Loucy (cell line): Measurements from ENCODE around the gene OTUD1.

Experiments used
- H2AFZ ChIP-seq: fragments of 200-600 bp; sonication (generic); 2 replicates; pipeline ENCODE4 v1.6.0; 2016; ENCODE audit warnings: antibody characterized with exemption, mild to moderate bottlenecking, low read length, moderate library complexity
- H3F3A ChIP-seq: fragments of 200-600 bp; 2 replicates; pipeline ENCODE4 v1.6.0; 2016; ENCODE audit warnings: antibody characterized with exemption, low read depth, mild to moderate bottlenecking
- H3K27me3 ChIP-seq: fragments of 200-600 bp; sonication (generic); 2 replicates; pipeline ENCODE4 v1.6.1; 2014; ENCODE audit warnings: low read length, mild to moderate bottlenecking; ENCODE audit not compliant: insufficient read depth, poor library complexity, severe bottlenecking
- H3K36me3 ChIP-seq: fragments of 200-600 bp; sonication (generic); 2 replicates; pipeline ENCODE4 v1.6.1; 2016; ENCODE audit warnings: low read length; ENCODE audit not compliant: insufficient read depth
- H3K4me1 ChIP-seq: fragments of 200-600 bp; sonication (generic); 2 replicates; pipeline ENCODE4 v1.5.1; 2014; ENCODE audit warnings: low read length, mild to moderate bottlenecking; ENCODE audit not compliant: insufficient read depth, poor library complexity, severe bottlenecking
- H3K4me2 ChIP-seq: fragments of 200-600 bp; sonication (generic); 2 replicates; pipeline ENCODE4 v1.6.0; 2014; ENCODE audit warnings: antibody characterized with exemption, low read length, low read depth, mild to moderate bottlenecking; ENCODE audit not compliant: poor library complexity, severe bottlenecking
- H3K4me3 ChIP-seq: fragments of 200-600 bp; sonication (generic); 2 replicates; pipeline ENCODE4 v1.5.1; 2014; ENCODE audit warnings: low read length, mild to moderate bottlenecking, mixed read lengths; ENCODE audit not compliant: poor library complexity, severe bottlenecking
- H3K79me2 ChIP-seq: fragments of 200-600 bp; sonication (generic); 2 replicates; pipeline ENCODE4 v1.6.1; 2014; ENCODE audit warnings: low read length; ENCODE audit not compliant: insufficient read depth
- H3K9ac ChIP-seq: fragments of 200-600 bp; sonication (generic); 2 replicates; pipeline ENCODE4 v1.6.0; 2014; ENCODE audit warnings: mild to moderate bottlenecking, low read depth, low read length, moderate library complexity; ENCODE audit not compliant: poor library complexity, severe bottlenecking
- H3K9me2 ChIP-seq: fragments of 200-600 bp; sonication (generic); replicated peaks from 2 replicates; pipeline ENCODE4 v1.6.1; 2016; ENCODE audit warnings: low read depth, low read length, mixed read lengths
- H3K9me3 ChIP-seq: fragments of 200-600 bp; sonication (generic); 2 replicates; pipeline ENCODE4 v1.6.1; 2014; ENCODE audit warnings: mild to moderate bottlenecking, antibody characterized with exemption, low read length, low read depth; ENCODE audit not compliant: insufficient read depth
- H4K20me1 ChIP-seq: fragments of 200-600 bp; sonication (generic); 2 replicates; pipeline ENCODE4 v1.6.0; 2014; ENCODE audit warnings: antibody characterized with exemption, low read length, mild to moderate bottlenecking; ENCODE audit not compliant: insufficient read depth, poor library complexity, severe bottlenecking
- CTCF ChIP-seq: fragments of 200-600 bp; sonication (generic); conservative IDR thresholded peaks from 2 replicates; pipeline ENCODE4 v1.5.1; 2014; ENCODE audit warnings: mild to moderate bottlenecking, antibody characterized with exemption, low read length
- EZH2phosphoT487 ChIP-seq: fragments of 200-600 bp; IDR thresholded peaks from 2 replicates; pipeline ENCODE4 v1.6.1; 2018; ENCODE audit warnings: antibody characterized with exemption, mild to moderate bottlenecking, moderate library complexity, borderline replicate concordance

OTUD1 gene

DNA sequence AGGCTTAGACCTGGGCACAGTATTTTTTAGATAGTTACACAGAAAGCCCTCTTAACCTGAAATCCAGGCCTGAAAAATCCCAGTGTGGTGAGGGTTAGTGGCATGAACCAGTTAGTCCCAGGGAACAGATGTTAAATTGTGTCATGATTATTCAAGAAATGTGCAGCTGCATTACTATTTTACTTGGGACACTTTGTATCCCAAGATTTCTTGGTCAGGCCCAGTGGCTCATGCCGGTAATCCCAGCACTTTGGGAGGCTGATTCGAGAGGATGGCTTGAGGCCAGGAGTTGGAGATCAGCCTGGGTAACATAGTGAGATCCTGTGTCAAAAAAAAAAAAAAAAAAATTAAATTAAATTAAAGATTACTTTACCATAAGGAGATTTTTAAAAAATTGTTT, 36.0 kb upstream of the OTUD1 start:
- H3K27me3 ChIP-seq, result no peaks in the 10 kb centered on the region
- no peak overlapping the region for H3K4me3 ChIP-seq
- H4K20me1 ChIP-seq, result no peaks in the 10 kb centered on the region
- no peak overlapping the region for H2AFZ ChIP-seq
- no peaks in the 10 kb centered on the region for H3K9me3 ChIP-seq
- no peaks in the 10 kb centered on the region for H3K36me3 ChIP-seq
- TF ChIP-seq CTCF (no peak), EZH2phosphoT487 (no peak)
- H3K9me2 ChIP-seq, result no peaks in the 10 kb centered on the region
- no peak overlapping the region for H3K4me2 ChIP-seq
- H3K4me1 ChIP-seq, result no peaks in the 10 kb centered on the region
- no peak overlapping the region for H3K9ac ChIP-seq
- H3F3A ChIP-seq, result no peaks in the 10 kb centered on the region
- no peaks in the 10 kb centered on the region for H3K79me2 ChIP-seq

DNA sequence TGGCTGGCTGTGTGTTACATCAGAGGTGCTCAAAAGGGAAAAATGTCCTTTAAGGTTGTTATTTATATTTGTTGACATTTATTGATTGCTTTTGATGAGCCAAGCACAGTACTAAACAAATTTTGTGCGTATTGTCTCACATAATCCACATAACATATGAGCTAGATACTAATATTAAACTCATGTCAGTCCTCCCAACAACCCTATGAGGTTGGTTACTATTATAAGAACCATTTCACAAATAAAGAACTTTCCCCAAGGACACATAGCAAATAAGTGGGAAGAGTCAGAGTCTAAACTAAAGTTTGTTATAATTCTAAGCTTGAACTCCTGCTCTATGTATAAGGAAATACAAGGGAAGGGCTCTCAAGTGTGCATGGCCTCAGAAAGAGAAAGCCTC, 35.6 kb upstream of the OTUD1 start:
- H3K27me3 ChIP-seq, result no peaks in the 10 kb centered on the region
- H3K4me2 ChIP-seq, result no peak overlapping the region
- no peaks in the 10 kb centered on the region for H3F3A ChIP-seq
- H3K9me2 ChIP-seq, result no peaks in the 10 kb centered on the region
- TF ChIP-seq CTCF (no peak), EZH2phosphoT487 (no peak)
- H3K4me1 ChIP-seq, result no peaks in the 10 kb centered on the region
- H3K79me2 ChIP-seq, result no peaks in the 10 kb centered on the region
- no peaks in the 10 kb centered on the region for H4K20me1 ChIP-seq
- H3K9me3 ChIP-seq, result no peaks in the 10 kb centered on the region
- no peak overlapping the region for H3K4me3 ChIP-seq
- H3K9ac ChIP-seq, result no peak overlapping the region
- no peaks in the 10 kb centered on the region for H3K36me3 ChIP-seq
- no peak overlapping the region for H2AFZ ChIP-seq

DNA sequence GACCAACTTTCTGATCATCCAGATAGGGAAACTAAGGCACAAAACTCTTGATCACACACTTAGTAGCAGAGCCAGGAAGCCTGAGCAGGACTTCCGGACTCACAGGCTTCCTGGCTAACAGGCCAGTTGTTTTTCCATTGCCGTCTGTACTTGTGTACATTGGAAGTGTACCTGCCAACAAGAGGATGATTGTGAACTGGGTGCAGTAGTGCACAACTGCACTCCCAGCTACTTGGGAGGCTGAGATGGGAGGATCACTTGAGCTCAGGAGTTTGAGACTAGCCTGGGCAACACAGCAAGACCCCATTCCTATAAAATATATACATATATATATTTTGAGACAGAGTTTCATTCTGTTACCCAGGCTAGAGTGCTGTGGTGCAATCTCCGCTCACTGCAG, 35.2 kb upstream of the OTUD1 start:
- no peak for TF ChIP-seq CTCF
- no peak for TF ChIP-seq EZH2phosphoT487
- H3K9me3 ChIP-seq, result no peaks in the 10 kb centered on the region
- H4K20me1 ChIP-seq, result no peaks in the 10 kb centered on the region
- H3K4me2 ChIP-seq, result no peak overlapping the region
- H3K4me1 ChIP-seq, result no peaks in the 10 kb centered on the region
- H3K36me3 ChIP-seq, result no peaks in the 10 kb centered on the region
- H3K4me3 ChIP-seq, result no peak overlapping the region
- no peaks in the 10 kb centered on the region for H3K27me3 ChIP-seq
- no peaks in the 10 kb centered on the region for H3F3A ChIP-seq
- H3K9me2 ChIP-seq, result no peaks in the 10 kb centered on the region
- no peak overlapping the region for H3K9ac ChIP-seq
- no peaks in the 10 kb centered on the region for H3K79me2 ChIP-seq
- H2AFZ ChIP-seq, result no peak overlapping the region
